BE2C (cell line): ENCODE data around the gene PHEX.
"Not testable (repeated sequence)": the region's sequence is repeated elsewhere in the genome, so short reads cannot be mapped to it uniquely, and the experiment has no call there.

Source experiments
- DNase-seq: peaks from one replicate; pipeline ENCODE4 v3.0.0-alpha.2; 2020
- H3K27me3 ChIP-seq: fragments of 250-450 bp; sonication (Bioruptor Pico); 2 replicates; pipeline ENCODE4 v1.5.1; 2020; ENCODE audit warnings: mild to moderate bottlenecking
- H3K36me3 ChIP-seq: fragments of 250-450 bp; sonication (Bioruptor Pico); 2 replicates; pipeline ENCODE4 v1.5.1; 2020; ENCODE audit warnings: mild to moderate bottlenecking
- H3K4me1 ChIP-seq: fragments of 250-450 bp; sonication (Bioruptor Pico); 2 replicates; pipeline ENCODE4 v1.5.1; 2020
- H3K4me3 ChIP-seq: 2 replicates; pipeline ENCODE4 v1.5.1; 2011; ENCODE audit warnings: low read depth, low read length
- H3K9me3 ChIP-seq: fragments of 250-450 bp; sonication (Bioruptor Pico); 2 replicates; pipeline ENCODE4 v1.5.1; 2020
- TF ChIP-seq, protein P1 (sequence below): IDR thresholded peaks from 2 replicates; pipeline ENCODE4 v1.5.1; 2012; ENCODE audit warnings: mild to moderate bottlenecking, low read depth, low read length

PHEX gene

DNA sequence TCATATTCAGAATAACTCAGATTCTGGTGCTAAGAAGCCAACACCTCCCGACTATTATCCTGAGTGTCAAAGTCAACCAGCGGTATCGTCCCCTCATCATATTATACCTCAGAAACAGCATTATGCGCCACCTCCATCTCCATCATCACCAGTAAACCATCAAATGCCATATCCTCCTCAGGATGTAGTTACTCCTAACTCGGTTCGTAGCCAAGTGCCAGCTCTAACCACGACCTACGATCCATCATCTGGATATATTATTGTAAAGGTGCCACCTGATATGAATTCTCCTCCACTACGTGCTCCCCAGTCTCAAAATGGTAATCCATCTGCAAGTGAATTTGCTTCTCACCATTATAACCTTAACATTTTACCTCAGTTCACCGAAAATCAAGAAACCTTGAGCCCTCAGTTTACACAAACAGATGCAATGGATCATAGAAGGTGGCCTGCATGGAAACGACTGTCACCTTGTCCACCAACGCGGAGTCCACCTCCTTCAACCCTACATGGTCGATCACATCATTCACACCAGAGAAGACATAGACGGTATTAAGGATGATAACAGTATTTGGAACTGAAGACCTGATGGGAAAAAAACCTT lies 241.7 kb downstream of the PHEX start:
- no peaks in the 10 kb centered on the region for H3K9me3 ChIP-seq
- TF ChIP-seq, protein P1, sequence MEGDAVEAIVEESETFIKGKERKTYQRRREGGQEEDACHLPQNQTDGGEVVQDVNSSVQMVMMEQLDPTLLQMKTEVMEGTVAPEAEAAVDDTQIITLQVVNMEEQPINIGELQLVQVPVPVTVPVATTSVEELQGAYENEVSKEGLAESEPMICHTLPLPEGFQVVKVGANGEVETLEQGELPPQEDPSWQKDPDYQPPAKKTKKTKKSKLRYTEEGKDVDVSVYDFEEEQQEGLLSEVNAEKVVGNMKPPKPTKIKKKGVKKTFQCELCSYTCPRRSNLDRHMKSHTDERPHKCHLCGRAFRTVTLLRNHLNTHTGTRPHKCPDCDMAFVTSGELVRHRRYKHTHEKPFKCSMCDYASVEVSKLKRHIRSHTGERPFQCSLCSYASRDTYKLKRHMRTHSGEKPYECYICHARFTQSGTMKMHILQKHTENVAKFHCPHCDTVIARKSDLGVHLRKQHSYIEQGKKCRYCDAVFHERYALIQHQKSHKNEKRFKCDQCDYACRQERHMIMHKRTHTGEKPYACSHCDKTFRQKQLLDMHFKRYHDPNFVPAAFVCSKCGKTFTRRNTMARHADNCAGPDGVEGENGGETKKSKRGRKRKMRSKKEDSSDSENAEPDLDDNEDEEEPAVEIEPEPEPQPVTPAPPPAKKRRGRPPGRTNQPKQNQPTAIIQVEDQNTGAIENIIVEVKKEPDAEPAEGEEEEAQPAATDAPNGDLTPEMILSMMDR: no peak

DNA sequence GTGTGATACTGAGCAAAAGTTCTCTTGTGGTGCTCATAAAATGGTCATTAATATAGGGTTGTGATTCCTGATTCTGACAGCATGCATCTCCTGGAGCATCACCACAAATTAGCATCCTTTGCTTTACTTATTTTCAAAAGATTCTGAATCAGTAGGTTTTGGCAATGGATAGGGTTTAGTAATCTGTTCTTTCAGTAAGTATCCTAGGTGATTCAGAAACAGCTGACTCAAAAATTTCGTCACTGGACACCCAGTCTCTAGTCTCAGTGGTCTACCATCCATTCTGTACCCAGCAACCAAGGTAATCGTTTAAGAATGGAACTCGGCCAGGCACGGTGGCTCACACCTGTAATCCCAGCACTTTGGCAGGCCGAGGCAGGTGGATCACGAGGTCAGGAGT lies 244.7 kb downstream of the PHEX start:
- DNase-seq: no peak
- no peaks in the 10 kb centered on the region for H3K27me3 ChIP-seq
- no peak overlapping the region for H3K4me3 ChIP-seq
- no peaks in the 10 kb centered on the region for H3K36me3 ChIP-seq
- no peaks in the 10 kb centered on the region for H3K9me3 ChIP-seq
- TF ChIP-seq, protein P1: no peak
- no peaks in the 10 kb centered on the region for H3K4me1 ChIP-seq

More for the DNA sequence above, 241.7 kb downstream of the PHEX start:
- Histone ChIP-seq H3K27me3 (no peaks in the 10 kb centered on the region), H3K4me3 (no peak overlapping the region), H3K36me3 (no peaks in the 10 kb centered on the region), H3K4me1 (no peaks in the 10 kb centered on the region)
- no peak for DNase-seq

DNA sequence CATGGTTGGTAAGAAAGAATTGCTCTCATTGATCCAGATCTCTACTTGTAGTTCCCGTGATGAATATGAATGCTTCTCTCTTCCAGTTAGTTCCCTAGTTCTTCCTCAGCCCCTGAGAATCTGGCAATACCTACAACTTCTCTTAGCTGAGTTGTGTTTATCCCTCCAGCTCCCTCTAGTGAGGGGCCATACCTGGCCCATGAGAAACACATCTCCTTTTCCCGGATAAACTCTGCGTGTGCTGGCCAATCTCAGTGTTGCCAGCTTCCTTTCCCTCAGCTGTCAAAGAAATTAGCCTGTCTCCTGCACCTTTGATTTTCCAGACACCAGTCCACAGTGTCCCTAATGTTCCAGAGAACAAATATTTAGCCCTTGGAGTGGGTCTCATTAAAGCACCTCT lies 246.2 kb downstream of the PHEX start:
- no peaks in the 10 kb centered on the region for H3K4me1 ChIP-seq
- no peaks in the 10 kb centered on the region for H3K27me3 ChIP-seq
- no peak overlapping the region for H3K4me3 ChIP-seq
- no peaks in the 10 kb centered on the region for H3K9me3 ChIP-seq
- DNase-seq: no peak
- TF ChIP-seq, protein P1: peak; percentile 40
- H3K36me3 ChIP-seq: no peaks in the 10 kb centered on the region

DNA sequence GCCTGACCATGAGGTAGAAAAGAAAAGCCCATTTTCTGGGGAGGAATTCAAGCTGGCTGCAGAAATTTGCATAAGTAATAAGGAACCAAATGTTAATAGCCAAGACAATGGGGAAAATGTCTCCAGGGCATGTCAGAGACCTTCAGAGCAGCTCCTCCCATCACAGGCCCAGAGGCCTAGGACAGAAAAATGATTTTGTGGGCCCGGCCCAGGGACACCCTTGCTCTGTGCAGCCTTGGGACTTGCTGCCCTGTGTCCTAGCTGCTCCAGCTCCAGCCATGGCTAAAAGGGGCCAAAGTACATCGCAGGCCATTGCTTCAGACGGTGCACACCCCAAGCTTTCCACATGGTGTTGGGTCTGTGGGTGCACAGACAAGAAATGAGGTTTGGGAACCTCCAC lies 257.1 kb downstream of the PHEX start:
- H3K9me3 ChIP-seq, DNase-seq, H3K4me3 ChIP-seq, H3K36me3 ChIP-seq, H3K4me1 ChIP-seq, H3K27me3 ChIP-seq: not testable (repeated sequence)

DNA sequence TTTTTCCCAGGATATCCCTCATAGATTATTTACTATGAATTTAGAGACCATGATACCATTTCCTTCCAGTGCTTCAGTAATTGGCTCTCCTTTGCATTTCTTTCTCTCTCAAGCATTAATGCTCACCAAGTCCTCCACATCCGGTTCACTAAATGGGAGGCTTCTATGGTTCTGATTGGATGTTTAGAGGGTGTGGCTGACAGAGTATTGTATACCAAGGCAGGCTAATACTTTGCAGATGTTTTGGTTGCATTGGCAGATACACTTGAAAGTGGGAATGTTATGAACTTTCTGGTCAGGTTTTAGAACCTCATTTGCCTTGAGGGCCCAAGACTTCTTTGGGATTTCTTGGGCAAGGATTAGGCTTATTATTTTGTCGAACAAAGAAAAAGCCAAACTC lies 264.7 kb downstream of the PHEX start:
- DNase-seq: no peak
- no peaks in the 10 kb centered on the region for H3K36me3 ChIP-seq
- no peak overlapping the region for H3K4me3 ChIP-seq
- no peaks in the 10 kb centered on the region for H3K4me1 ChIP-seq
- no peaks in the 10 kb centered on the region for H3K9me3 ChIP-seq
- H3K27me3 ChIP-seq: no peaks in the 10 kb centered on the region
- TF ChIP-seq, protein P1: no peak

DNA sequence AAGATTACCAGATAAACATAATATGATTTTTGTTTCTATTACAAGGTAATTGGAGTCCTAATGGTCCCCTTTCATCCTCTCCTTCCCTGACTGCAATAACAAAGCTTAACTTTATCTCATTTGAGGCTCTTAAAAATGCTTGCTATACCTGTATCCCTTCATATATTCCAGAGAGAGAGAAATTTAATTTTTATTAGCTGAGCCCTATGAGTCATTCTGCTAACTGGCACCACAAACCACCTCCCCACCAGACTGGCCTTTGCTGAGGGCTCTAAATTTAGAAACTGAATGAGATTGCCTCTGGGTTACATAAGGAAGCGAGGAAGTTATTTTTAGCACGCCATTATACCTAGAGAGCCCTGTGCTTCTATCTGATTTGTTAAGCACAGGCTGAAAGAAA lies 268.0 kb downstream of the PHEX start:
- Histone ChIP-seq H3K27me3 (no peaks in the 10 kb centered on the region), H3K4me1 (no peaks in the 10 kb centered on the region), H3K36me3 (no peaks in the 10 kb centered on the region), H3K4me3 (peak overlapping the region; percentile 8), H3K9me3 (no peaks in the 10 kb centered on the region)
- TF ChIP-seq, protein P1: no peak
- peak; percentile 54 for DNase-seq
